GM18519 (cell line): ENCODE measurements around the gene SLC22A9.

Experiments used
- ATAC-seq: cut with Tn5 transposase; IDR thresholded peaks from one replicate; pipeline ENCODE4 v1.9.1; 2021; ENCODE audit warnings: mild to moderate bottlenecking, moderate library complexity; ENCODE audit not compliant: unreplicated experiment, low FRiP score

Gene SLC22A9

DNA sequence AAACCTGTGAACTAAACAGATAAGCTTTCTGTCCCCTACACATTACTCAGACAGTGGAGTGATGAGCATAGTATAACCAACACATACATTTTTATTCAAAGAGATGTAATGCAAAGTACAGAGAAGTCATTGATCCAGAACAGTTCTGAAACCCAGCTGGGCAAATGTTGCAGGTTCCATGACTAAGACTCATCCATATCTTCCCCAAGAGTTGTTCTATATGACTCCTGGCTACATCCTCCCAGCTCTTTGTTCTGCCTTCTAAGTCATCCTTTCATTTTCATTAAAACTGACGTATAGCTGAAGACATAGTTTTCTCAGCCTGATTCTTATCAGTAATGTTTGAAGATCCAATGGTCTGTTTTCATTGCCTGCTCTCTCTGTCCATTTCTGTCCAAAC is 74.1 kb downstream of the SLC22A9 start:
- ATAC-seq: no peak

- ATAC-seq: no peak
These were observed 74.6 kb downstream of the SLC22A9 start for GRCh38 chr11:63444160-63444559.

DNA sequence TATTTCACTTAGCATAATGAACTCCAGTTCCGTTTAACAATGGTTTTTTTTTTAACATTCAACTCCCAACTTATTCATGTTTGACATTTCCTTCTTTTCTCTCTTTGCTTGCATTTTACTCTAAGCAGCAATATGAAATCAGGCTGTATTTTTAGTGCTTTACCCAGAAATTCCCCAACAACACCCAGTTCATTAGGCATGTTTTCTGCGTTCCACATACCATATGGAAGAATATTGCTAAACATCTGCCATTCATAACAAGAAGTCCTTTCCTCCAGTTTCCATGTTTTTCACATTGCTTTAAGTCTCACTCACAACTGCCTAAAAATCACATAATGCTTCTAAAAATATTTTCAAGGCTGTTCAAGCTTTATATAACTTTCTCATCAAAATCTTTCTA is 75.5 kb downstream of the SLC22A9 start:
- ATAC-seq: no peak

GRCh38 chr11:63445720-63446119 is 76.1 kb downstream of the SLC22A9 start:
- ATAC-seq: no peak

DNA sequence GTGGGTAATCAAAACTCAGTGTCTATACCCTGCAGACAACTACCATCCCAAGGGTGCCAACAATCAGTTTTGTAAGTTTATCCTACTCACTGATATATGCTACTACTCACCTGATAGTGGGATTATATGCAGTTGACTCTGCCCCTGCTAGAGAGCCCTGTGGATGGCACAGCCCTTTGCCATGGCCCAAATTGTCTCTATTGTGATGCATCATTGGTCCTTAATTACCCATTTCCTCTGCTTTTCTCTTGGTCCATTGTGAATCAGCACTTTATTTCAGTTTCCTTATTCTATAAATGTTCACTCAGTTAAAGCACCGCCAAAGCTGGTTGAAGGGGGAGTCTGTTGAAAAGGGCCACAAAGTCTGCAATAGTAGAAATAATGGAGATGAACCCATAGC is 79.1 kb downstream of the SLC22A9 start:
- ATAC-seq: no peak

GRCh38 chr11:63459586-63459985 is 90.0 kb downstream of the SLC22A9 start:
- no peak for ATAC-seq
